K562 (cell line): ENCODE results near the gene AMMECR1. TPM values are rescaled to one million over a fixed set of nuclear protein-coding genes. Genes with fewer than 3 reads are reported as not detected.

Experiments
- ARID1B ChIP-seq: fragments of 450-650 bp; IDR thresholded peaks from 2 replicates; pipeline ENCODE4 v1.6.1; 2016; ENCODE audit warnings: antibody characterized with exemption, mild to moderate bottlenecking, inconsistent platforms
- CAMTA2 ChIP-seq: fragments of 250-450 bp; sonication (Bioruptor Pico); conservative IDR thresholded peaks from 2 replicates; pipeline ENCODE4 v1.5.1; 2022
- ETS1 ChIP-seq: conservative IDR thresholded peaks from 2 replicates; pipeline ENCODE4 v1.6.1; 2011; ENCODE audit warnings: low read depth, mild to moderate bottlenecking, low read length; ENCODE audit not compliant: control insufficient read depth
- ETV6 ChIP-seq, 3 experiments: fragments of 150-350 bp in 1 of 3; sonication (generic) in 1 of 3; formaldehyde crosslinking in 1 of 3; IDR thresholded peaks; 2 replicates each; pipeline versions ENCODE4 v1.6.1 to v1.8.0; 2014 to 2022; ENCODE audit warnings: borderline replicate concordance in 2 of 3, low read depth in 2 of 3, antibody characterized with exemption in 1 of 3, low read length in 1 of 3, mild to moderate bottlenecking in 1 of 3, missing genetic modification reagents in 1 of 3
- MAZ ChIP-seq, 2 experiments: fragments of 450-650 bp in 1 of 2; sonication (generic) in 1 of 2; formaldehyde crosslinking; IDR thresholded peaks in 1 of 2; conservative IDR thresholded peaks in 1 of 2; 2 replicates each; pipeline versions ENCODE4 v1.4.0 to v1.5.0; 2020; ENCODE audit warnings: mild to moderate bottlenecking in 1 of 2, missing genetic modification reagents in 1 of 2
- MBD1 ChIP-seq: fragments of 250-450 bp; sonication (Bioruptor Pico); IDR thresholded peaks from 2 replicates; pipeline ENCODE4 v1.8.0; 2022; ENCODE audit warnings: inconsistent platforms
- NFIX ChIP-seq: fragments of 250-450 bp; sonication (Bioruptor Pico); IDR thresholded peaks from 2 replicates; pipeline ENCODE4 v1.4.0; 2020; ENCODE audit warnings: low read depth, mild to moderate bottlenecking, moderate library complexity
- POLR2G ChIP-seq: fragments of 200-400 bp; formaldehyde crosslinking; IDR thresholded peaks from 2 replicates; pipeline ENCODE4 v1.6.1; 2017; ENCODE audit warnings: low read depth, mild to moderate bottlenecking, antibody characterized with exemption, low read length, moderate library complexity
- PTRF ChIP-seq: fragments of 450-650 bp; IDR thresholded peaks from 2 replicates; pipeline ENCODE4 v1.6.1; 2016; ENCODE audit warnings: mild to moderate bottlenecking, missing genetic modification characterization, missing compliant biosample characterization
- SIN3A ChIP-seq, 2 experiments: fragments of 150-350 bp in 1 of 2; IDR thresholded peaks; 2 replicates each; pipeline ENCODE4 v1.6.1; 2011 to 2016; ENCODE audit warnings: borderline replicate concordance in 2 of 2, low read depth in 2 of 2, low read length in 2 of 2, mild to moderate bottlenecking in 2 of 2, moderate library complexity in 2 of 2; ENCODE audit not compliant: control insufficient read depth in 1 of 2
- STAG1 ChIP-seq: sonication (generic); formaldehyde crosslinking; IDR thresholded peaks from 2 replicates; pipeline ENCODE4 v1.5.0; 2020; ENCODE audit warnings: missing genetic modification reagents, borderline replicate concordance
- SUPT5H ChIP-seq: fragments of 450-650 bp; IDR thresholded peaks from 2 replicates; pipeline ENCODE4 v1.6.1; 2016
- ZBTB5 ChIP-seq: fragments of 450-650 bp; IDR thresholded peaks from 2 replicates; pipeline ENCODE4 v1.6.1; 2017; ENCODE audit warnings: antibody characterized with exemption
- ZBTB8A ChIP-seq: fragments of 450-650 bp; IDR thresholded peaks from 2 replicates; pipeline ENCODE4 v1.6.1; 2018; ENCODE audit warnings: mild to moderate bottlenecking, moderate library complexity; ENCODE audit not compliant: partially characterized antibody
- ZFP91 ChIP-seq: sonication (generic); formaldehyde crosslinking; IDR thresholded peaks from 2 replicates; pipeline ENCODE4 v1.8.0; 2022; ENCODE audit warnings: mild to moderate bottlenecking, missing genetic modification reagents
- ZNF12 ChIP-seq: sonication (generic); formaldehyde crosslinking; IDR thresholded peaks from 2 replicates; pipeline ENCODE4 v1.4.0; 2020; ENCODE audit warnings: mild to moderate bottlenecking, missing genetic modification reagents
- ZNF24 ChIP-seq: fragments of 450-650 bp; IDR thresholded peaks from 2 replicates; pipeline ENCODE4 v1.6.1; 2016
- polyA plus RNA-seq, 8 experiments: library from polyadenylated mRNA; depleted of rRNA in 4 of 8; stranded (reverse) in 5 of 8; unstranded in 3 of 8; fragments of >200 nt; fragmentation: Nextera tagmentation in 2 of 8; fragmentation: Illumina TruSeq in 1 of 8; extraction: Ambion mirVana in 2 of 8; extraction: Trizol in 1 of 8; gene quantifications; 2 replicates each; pipeline versions ENCODE4 v1.2.1 to v1.2.3, GENCODE V29; 2011 to 2014; ENCODE audit warnings: inconsistent platforms in 1 of 8, missing spikeins in 1 of 8
- total RNA-seq, 7 experiments: library from RNA; depleted of rRNA in 6 of 7; stranded (reverse); fragments of >200 nt in 6 of 7; fragmentation: Illumina TruSeq in 2 of 7; extraction: Trizol in 2 of 7; gene quantifications; 2 replicates each; pipeline versions ENCODE4 v1.2.1 to v1.2.3, GENCODE V29; 2011 to 2021; ENCODE audit warnings: low replicate concordance in 1 of 7
- TF ChIP-seq, protein P1 (sequence below), 2 experiments: fragments of 450-650 bp; conservative IDR thresholded peaks; 2 replicates each; pipeline ENCODE4 v1.6.1; 2017; ENCODE audit warnings: mild to moderate bottlenecking in 2 of 2, moderate library complexity in 2 of 2

Gene AMMECR1
- total and polyA plus RNA-seq, 9 of the 15 experiments (the other 6 are each of a cell fraction or from before 2014, with no cell fraction given), result 13.9 to 36.7 (median 23.6) TPM

DNA sequence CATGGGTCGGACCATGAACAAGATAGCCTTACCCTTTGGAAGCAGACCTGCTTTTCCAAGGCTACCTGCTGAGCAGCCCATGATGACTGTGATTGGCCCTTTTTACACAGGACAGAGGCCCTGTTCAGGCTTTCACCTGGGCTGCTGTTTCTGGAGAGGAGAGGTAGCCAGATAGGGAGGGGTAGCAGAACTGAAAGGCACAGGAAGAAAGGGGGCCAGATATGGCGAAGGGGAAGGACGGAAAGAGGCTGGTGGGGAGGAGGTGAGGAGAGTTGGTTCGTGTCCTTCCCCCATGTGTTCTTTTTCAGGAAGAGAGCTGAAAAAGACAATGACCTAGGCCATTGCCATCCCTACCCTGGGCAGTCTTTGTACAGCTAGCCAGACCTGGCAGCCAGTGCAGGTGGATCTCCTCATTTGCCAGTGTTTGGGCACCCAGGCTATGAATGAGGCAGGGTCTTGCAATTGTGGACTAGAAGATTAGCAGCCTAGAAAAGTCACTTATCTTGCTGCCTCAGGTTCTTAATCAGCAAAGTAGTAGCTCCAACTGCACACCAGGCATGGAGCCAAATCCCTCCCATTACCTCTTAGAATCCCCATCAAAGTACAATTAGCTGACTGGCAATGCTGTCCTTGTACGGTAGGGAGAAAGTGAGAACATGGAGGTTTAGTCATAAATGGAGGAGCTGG is 139.6 kb downstream of the AMMECR1 start (continued):
- TF ChIP-seq ARID1B, result peak; percentile 97
- TF ChIP-seq, protein P1, sequence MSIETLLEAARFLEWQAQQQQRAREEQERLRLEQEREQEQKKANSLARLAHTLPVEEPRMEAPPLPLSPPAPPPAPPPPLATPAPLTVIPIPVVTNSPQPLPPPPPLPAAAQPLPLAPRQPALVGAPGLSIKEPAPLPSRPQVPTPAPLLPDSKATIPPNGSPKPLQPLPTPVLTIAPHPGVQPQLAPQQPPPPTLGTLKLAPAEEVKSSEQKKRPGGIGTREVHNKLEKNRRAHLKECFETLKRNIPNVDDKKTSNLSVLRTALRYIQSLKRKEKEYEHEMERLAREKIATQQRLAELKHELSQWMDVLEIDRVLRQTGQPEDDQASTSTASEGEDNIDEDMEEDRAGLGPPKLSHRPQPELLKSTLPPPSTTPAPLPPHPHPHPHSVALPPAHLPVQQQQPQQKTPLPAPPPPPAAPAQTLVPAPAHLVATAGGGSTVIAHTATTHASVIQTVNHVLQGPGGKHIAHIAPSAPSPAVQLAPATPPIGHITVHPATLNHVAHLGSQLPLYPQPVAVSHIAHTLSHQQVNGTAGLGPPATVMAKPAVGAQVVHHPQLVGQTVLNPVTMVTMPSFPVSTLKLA (conservative IDR thresholded peaks at IDR 0.05), result peak in 1 of 2 experiments; percentile 36; a peak in 1 of 4 replicates
- no peak for TF ChIP-seq ETV6 (IDR thresholded peaks at IDR 0.05; ENCODE audit: borderline replicate concordance in 1 of 2, low read depth in 2 of 2, low read length in 1 of 2)
- TF ChIP-seq ETV6 (CRISPR knock-in tag; IDR thresholded peaks at IDR 0.05; ENCODE audit: borderline replicate concordance), result no peak
- TF ChIP-seq POLR2G, result no peak
- no peak for TF ChIP-seq SIN3A (IDR thresholded peaks at IDR 0.05; ENCODE audit: borderline replicate concordance in 2 of 2, control insufficient read depth in 1 of 2, low read depth in 2 of 2, low read length in 2 of 2)
- TF ChIP-seq ZBTB8A, result no peak
- no peak for TF ChIP-seq SUPT5H
- no peak for TF ChIP-seq ZNF24
- TF ChIP-seq ZBTB5, result no peak
- TF ChIP-seq MBD1, result no peak
- TF ChIP-seq NFIX (CRISPR knock-in tag), result no peak
- TF ChIP-seq MAZ (CRISPR knock-in tag; conservative IDR thresholded peaks at IDR 0.05 in 1 of 2, IDR thresholded peaks at IDR 0.05 in 1 of 2), result peak in 1 of 2 experiments; percentile 65; a peak in 1 of 4 replicates
- no peak for TF ChIP-seq PTRF (tag)
- TF ChIP-seq ZFP91 (CRISPR knock-in tag), result no peak
- TF ChIP-seq STAG1 (CRISPR knock-in tag), result no peak
- TF ChIP-seq ZNF12 (CRISPR knock-in tag), result no peak
- no peak for TF ChIP-seq ETS1
- TF ChIP-seq CAMTA2 (CRISPR knock-in tag), result no peak
